Progenitor cell of endocrine pancreas (in vitro differentiated cells): ENCODE results near the gene OXCT1. TPM values are rescaled to one million over a fixed set of nuclear protein-coding genes. Genes with fewer than 3 reads are reported as not detected.
"Not testable (repeated sequence)": the region's sequence is repeated elsewhere in the genome, so short reads cannot be mapped to it uniquely, and the experiment has no call there.

ENCODE experiments used
- DNase-seq: peaks from one replicate; pipeline ENCODE4 v3.0.0; 2021; ENCODE audit warnings: low spot score; ENCODE audit not compliant: unreplicated experiment
- H3K27ac Mint-ChIP-seq: 2 replicates; pipeline ENCODE4 v1.8.0; 2021; ENCODE audit warnings: mild to moderate bottlenecking, moderate library complexity, mixed read lengths
- H3K27me3 Mint-ChIP-seq: 2 replicates; pipeline ENCODE4 v1.8.0; 2021; ENCODE audit warnings: mixed read lengths
- H3K36me3 Mint-ChIP-seq: 2 replicates; pipeline ENCODE4 v1.8.0; 2022; ENCODE audit warnings: mixed read lengths; ENCODE audit not compliant: insufficient read depth
- H3K4me1 Mint-ChIP-seq: 2 replicates; pipeline ENCODE4 v1.8.0; 2021; ENCODE audit warnings: low read depth, mixed read lengths
- H3K4me3 Mint-ChIP-seq: 2 replicates; pipeline ENCODE4 v1.8.0; 2021; ENCODE audit warnings: low read depth, mild to moderate bottlenecking, moderate library complexity, mixed read lengths
- H3K9me3 Mint-ChIP-seq: 2 replicates; pipeline ENCODE4 v1.8.0; 2021; ENCODE audit warnings: low read depth, mixed read lengths
- total RNA-seq: library from RNA; stranded (reverse); gene quantifications from 2 replicates; pipeline ENCODE4 v1.2.1, GENCODE V29; 2021
- TF ChIP-seq, protein P1 (sequence below): fragments of 200-600 bp; sonication (generic); IDR thresholded peaks from one replicate; pipeline ENCODE4 v1.5.0; 2021; ENCODE audit warnings: antibody characterized with exemption, mild to moderate bottlenecking; ENCODE audit not compliant: unreplicated experiment

OXCT1 gene
- total RNA-seq, 1 donor from 2014 or later, result 19.9 TPM

- Mint-ChIP-seq H3K4me3 (no peak overlapping the region), H3K27ac (no peak overlapping the region), H3K4me1 (peaks cover 3% of the 10 kb centered on the region), H3K27me3 (no peaks in the 10 kb centered on the region), H3K9me3 (peaks cover 4% of the 10 kb centered on the region), H3K36me3 (peaks cover 22% of the 10 kb centered on the region)
- TF ChIP-seq, protein P1, sequence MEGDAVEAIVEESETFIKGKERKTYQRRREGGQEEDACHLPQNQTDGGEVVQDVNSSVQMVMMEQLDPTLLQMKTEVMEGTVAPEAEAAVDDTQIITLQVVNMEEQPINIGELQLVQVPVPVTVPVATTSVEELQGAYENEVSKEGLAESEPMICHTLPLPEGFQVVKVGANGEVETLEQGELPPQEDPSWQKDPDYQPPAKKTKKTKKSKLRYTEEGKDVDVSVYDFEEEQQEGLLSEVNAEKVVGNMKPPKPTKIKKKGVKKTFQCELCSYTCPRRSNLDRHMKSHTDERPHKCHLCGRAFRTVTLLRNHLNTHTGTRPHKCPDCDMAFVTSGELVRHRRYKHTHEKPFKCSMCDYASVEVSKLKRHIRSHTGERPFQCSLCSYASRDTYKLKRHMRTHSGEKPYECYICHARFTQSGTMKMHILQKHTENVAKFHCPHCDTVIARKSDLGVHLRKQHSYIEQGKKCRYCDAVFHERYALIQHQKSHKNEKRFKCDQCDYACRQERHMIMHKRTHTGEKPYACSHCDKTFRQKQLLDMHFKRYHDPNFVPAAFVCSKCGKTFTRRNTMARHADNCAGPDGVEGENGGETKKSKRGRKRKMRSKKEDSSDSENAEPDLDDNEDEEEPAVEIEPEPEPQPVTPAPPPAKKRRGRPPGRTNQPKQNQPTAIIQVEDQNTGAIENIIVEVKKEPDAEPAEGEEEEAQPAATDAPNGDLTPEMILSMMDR, result no peak
- DNase-seq, result no peak
Measured at GRCh38 chr5:41738710-41739354, 131.4 kb downstream of the OXCT1 start.

DNA sequence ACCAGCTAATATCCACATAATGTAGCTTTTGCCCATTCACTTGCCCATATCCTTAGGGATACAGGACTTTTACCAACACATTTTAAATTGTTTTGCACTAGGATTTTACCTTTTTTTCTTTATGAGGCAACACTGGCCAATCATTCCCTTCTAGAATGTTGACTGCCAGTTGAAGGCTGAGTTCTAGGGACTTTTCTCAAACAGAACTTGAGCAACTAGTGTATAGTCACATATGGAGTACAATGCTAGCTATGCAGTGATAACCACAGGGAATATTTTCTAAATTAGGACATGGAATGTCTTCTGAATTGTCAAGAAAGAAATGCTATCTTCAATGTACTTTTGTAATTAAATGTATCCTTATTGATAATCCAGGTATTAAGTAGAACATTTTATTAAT is 133.6 kb downstream of the OXCT1 start:
- TF ChIP-seq, protein P1, result no peak
- DNase-seq, result no peak
- Mint-ChIP-seq H3K27ac (no peak overlapping the region), H3K36me3 (peaks cover 21% of the 10 kb centered on the region), H3K4me1 (peaks cover 3% of the 10 kb centered on the region), H3K27me3 (no peaks in the 10 kb centered on the region), H3K4me3 (no peak overlapping the region), H3K9me3 (peaks cover 3% of the 10 kb centered on the region)

GRCh38 chr5:41735213-41735612 is 135.0 kb downstream of the OXCT1 start:
- Mint-ChIP-seq H3K36me3 (peaks cover 21% of the 10 kb centered on the region), H3K27ac (no peak overlapping the region), H3K4me3 (no peak overlapping the region), H3K9me3 (peaks cover 3% of the 10 kb centered on the region), H3K27me3 (no peaks in the 10 kb centered on the region), H3K4me1 (peaks cover 3% of the 10 kb centered on the region)
- TF ChIP-seq, protein P1, result no peak
- no peak for DNase-seq

GRCh38 chr5:41729381-41729780 is 140.8 kb downstream of the OXCT1 start:
- H3K9me3 Mint-ChIP-seq, H3K36me3 Mint-ChIP-seq, H3K4me1 Mint-ChIP-seq, DNase-seq, H3K4me3 Mint-ChIP-seq, H3K27ac Mint-ChIP-seq, H3K27me3 Mint-ChIP-seq: not testable (repeated sequence)

- TF ChIP-seq, protein P1, result no peak
- no peaks in the 10 kb centered on the region for H3K36me3 Mint-ChIP-seq
- no peaks in the 10 kb centered on the region for H3K27me3 Mint-ChIP-seq
- no peak overlapping the region for H3K27ac Mint-ChIP-seq
- H3K4me3 Mint-ChIP-seq, result no peak overlapping the region
- no peaks in the 10 kb centered on the region for H3K9me3 Mint-ChIP-seq
- no peak for DNase-seq
- peaks cover 7% of the 10 kb centered on the region for H3K4me1 Mint-ChIP-seq
Measured at GRCh38 chr5:41728281-41728680, 141.9 kb downstream of the OXCT1 start.

DNA sequence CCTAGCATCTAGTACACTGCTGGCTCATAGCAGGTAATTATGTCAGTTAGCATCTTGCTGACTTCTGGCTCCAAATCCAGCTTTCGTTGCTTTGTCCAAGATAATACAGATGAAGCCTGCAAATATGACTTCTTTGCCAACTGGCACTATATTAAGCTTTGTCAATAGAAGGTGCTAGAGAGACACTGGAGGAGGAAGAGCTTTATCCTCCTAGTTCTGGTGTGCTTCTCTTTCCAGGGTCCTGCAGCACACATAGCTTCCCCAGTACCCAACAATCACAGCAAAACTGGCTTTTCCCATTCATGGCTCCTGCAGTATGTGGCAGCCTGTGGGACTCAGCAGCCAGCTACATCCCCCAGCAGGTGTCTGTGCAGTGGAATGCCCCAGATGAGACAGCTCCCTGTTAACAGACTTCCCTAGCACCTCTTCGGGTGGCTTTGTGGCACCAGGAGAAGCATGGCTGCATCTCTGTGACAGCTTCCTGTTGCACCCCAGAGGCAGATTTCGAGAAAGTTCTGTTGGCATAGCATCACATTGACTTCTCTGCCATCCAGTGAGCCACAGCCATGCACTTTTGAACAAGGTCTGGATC is 147.8 kb downstream of the OXCT1 start:
- Mint-ChIP-seq H3K4me1 (peaks cover 7% of the 10 kb centered on the region), H3K27ac (no peak overlapping the region), H3K36me3 (no peaks in the 10 kb centered on the region), H3K9me3 (no peaks in the 10 kb centered on the region), H3K4me3 (no peak overlapping the region), H3K27me3 (no peaks in the 10 kb centered on the region)
- DNase-seq, result no peak
- TF ChIP-seq, protein P1, result no peak
